Brain microvascular endothelial cell (primary cell): ENCODE data around the gene OR8A1.
"Not testable (repeated sequence)": the region's sequence is repeated elsewhere in the genome, so short reads cannot be mapped to it uniquely, and the experiment has no call there.

Experiments
- DNase-seq: peaks from one replicate; pipeline ENCODE4 v3.0.0-alpha.2; 2020
- H3K27ac ChIP-seq: fragments of 250-450 bp; sonication (Bioruptor Pico); 2 replicates; pipeline ENCODE4 v1.5.1; 2020; ENCODE audit warnings: mild to moderate bottlenecking, moderate library complexity
- H3K27me3 ChIP-seq: fragments of 250-450 bp; sonication (Bioruptor Pico); replicated peaks from 2 replicates; pipeline ENCODE4 v1.5.1; 2020; ENCODE audit warnings: mild to moderate bottlenecking
- H3K36me3 ChIP-seq: fragments of 250-450 bp; sonication (Bioruptor Pico); replicated peaks from 2 replicates; pipeline ENCODE4 v1.5.1; 2020; ENCODE audit warnings: mild to moderate bottlenecking
- H3K4me3 ChIP-seq: 2 replicates; pipeline ENCODE4 v1.5.1; 2011; ENCODE audit warnings: low read depth, mild to moderate bottlenecking, control low read depth, low read length, moderate library complexity
- CTCF ChIP-seq: IDR thresholded peaks from 2 replicates; pipeline ENCODE4 v1.5.1; 2011; ENCODE audit warnings: low read depth, mild to moderate bottlenecking, moderate library complexity, low read length, control low read depth, inconsistent platforms; ENCODE audit errors: missing control alignments
- in situ Hi-C: cut with HindIII; loops from 2 replicates; pipeline ENCODE4 v1.10.0; 2017; ENCODE audit warnings: low sequenced_read_pairs, low pct_ligation_motif_present

The OR8A1 gene

GRCh38 chr11:124591430-124591829, 21.6 kb downstream of the OR8A1 start:
- no peak for DNase-seq

GRCh38 chr11:124592627-124593026, 22.8 kb downstream of the OR8A1 start:
- no peak for TF ChIP-seq CTCF
- in situ Hi-C loops: loop anchor here (25.0 kb wide), 1 partner anchor 180 kb away; the partner anchor contains the start of gene OR8B4
- no peak overlapping the region for H3K4me3 ChIP-seq
- DNase-seq: no peak
- no peak overlapping the region for H3K27ac ChIP-seq
- no peaks in the 10 kb centered on the region for H3K36me3 ChIP-seq
- H3K27me3 ChIP-seq: peaks cover 2% of the 10 kb centered on the region

More at GRCh38 chr11:124591430-124591829, 21.6 kb downstream of the OR8A1 start:
- no peak overlapping the region for H3K4me3 ChIP-seq
- H3K36me3 ChIP-seq: no peaks in the 10 kb centered on the region
- no peak for TF ChIP-seq CTCF
- in situ Hi-C loops: loop anchor here (25.0 kb wide), 1 partner anchor 179 kb away; the partner anchor contains the start of gene OR8B4
- no peak overlapping the region for H3K27ac ChIP-seq
- no peaks in the 10 kb centered on the region for H3K27me3 ChIP-seq

GRCh38 chr11:124595302-124595701, 25.5 kb downstream of the OR8A1 start:
- no peak for TF ChIP-seq CTCF
- in situ Hi-C loops: loop anchor here (25.0 kb wide), 1 partner anchor 183 kb away; the partner anchor contains the start of gene OR8B4
- no peaks in the 10 kb centered on the region for H3K36me3 ChIP-seq

GRCh38 chr11:124597626-124598025, 27.8 kb downstream of the OR8A1 start:
- no peaks in the 10 kb centered on the region for H3K36me3 ChIP-seq
- H3K27ac ChIP-seq: no peak overlapping the region
- no peak for DNase-seq
- no peak overlapping the region for H3K4me3 ChIP-seq
- in situ Hi-C loops: loop anchor here (25.0 kb wide), 1 partner anchor 185 kb away; the partner anchor contains the start of gene OR8B4
- H3K27me3 ChIP-seq: peaks cover 2% of the 10 kb centered on the region
- no peak for TF ChIP-seq CTCF

More at GRCh38 chr11:124595302-124595701, 25.5 kb downstream of the OR8A1 start:
- Histone ChIP-seq H3K27me3 (peaks cover 2% of the 10 kb centered on the region), H3K4me3 (no peak overlapping the region), H3K27ac (no peak overlapping the region)
- no peak for DNase-seq

DNA sequence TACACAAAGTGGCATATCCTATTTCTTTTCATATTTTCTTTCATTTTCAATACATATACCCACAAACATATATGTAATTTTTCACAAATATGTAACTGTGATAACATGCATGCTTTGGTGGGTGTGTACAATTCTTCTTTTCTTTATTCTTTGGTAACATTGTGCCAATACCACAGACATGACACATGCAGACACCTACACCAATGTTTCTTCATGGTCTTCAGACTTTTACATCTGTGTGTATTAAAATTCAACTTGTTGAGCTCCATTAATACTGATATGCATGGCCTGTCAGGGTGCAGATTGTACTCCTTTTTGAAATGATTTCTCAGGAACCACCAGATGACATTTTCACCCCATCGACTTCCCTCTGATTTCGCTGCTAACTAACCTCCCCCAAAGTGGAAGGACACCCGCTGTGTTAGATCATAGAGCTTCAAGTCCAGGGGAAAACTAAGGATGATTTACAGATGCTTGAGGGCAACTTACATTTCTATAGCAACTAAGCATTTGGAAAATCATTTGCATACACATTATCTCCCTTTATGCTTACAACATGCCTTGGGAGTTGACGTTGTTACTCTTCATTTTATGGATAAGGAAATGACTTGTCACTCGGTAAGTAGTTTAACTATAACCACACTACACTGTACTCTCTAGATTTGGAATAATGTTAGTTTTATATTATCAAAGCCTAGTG, 31.0 kb downstream of the OR8A1 start:
- in situ Hi-C loops: no loop called here
- H3K27me3 ChIP-seq: peaks cover 2% of the 10 kb centered on the region
- no peaks in the 10 kb centered on the region for H3K36me3 ChIP-seq
- no peak for TF ChIP-seq CTCF
- no peak overlapping the region for H3K27ac ChIP-seq
- H3K4me3 ChIP-seq: no peak overlapping the region
- DNase-seq: no peak

- DNase-seq: peak; percentile 33
- H3K27ac ChIP-seq: no peak overlapping the region
- no peaks in the 10 kb centered on the region for H3K36me3 ChIP-seq
- in situ Hi-C loops: no loop called here
- TF ChIP-seq CTCF: no peak
- peaks cover under 1% of the 10 kb centered on the region for H3K27me3 ChIP-seq
- H3K4me3 ChIP-seq: no peak overlapping the region
These were observed 32.4 kb downstream of the OR8A1 start for GRCh38 chr11:124602193-124602592.

DNA sequence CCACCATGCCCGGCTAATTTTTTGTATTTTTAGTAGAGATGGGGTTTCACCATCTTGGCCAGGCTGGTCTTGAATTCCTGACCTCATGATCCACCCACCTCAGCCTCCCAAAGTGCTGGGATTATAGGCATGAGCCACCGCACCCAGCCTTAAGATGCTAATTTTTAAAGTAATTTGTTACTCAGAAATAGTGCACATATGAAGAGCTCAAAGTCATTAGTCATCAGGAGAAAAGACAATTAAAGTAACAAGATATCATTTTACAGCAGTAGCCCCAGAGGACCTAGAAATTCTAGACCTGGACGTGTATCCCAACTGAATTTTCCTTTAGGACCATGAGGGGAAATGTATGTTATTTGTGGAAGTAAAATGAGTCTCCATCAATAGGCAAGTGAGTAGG, 32.9 kb downstream of the OR8A1 start:
- H3K27ac ChIP-seq, H3K27me3 ChIP-seq, DNase-seq, H3K36me3 ChIP-seq, H3K4me3 ChIP-seq, in situ Hi-C loops: not testable (repeated sequence)
